Vagina (tissue), 2 donors: ENCODE results near the gene MON1B.
"Not testable (repeated sequence)": the region's sequence is repeated elsewhere in the genome, so short reads cannot be mapped to it uniquely, and the experiment has no call there.

Experiments
- CTCF ChIP-seq, 3 experiments: fragments of 450-650 bp in 2 of 3; fragments of 200-600 bp in 1 of 3; sonication (generic) in 1 of 3; IDR thresholded peaks; one replicate each; pipeline ENCODE4 v1.5.1; 2017 to 2019; ENCODE audit warnings: antibody characterized with exemption in 3 of 3, mild to moderate bottlenecking in 2 of 3, moderate library complexity in 2 of 3
- POLR2A ChIP-seq, 2 donors: fragments of 450-650 bp; IDR thresholded peaks; one replicate each; pipeline ENCODE4 v1.6.1; 2017; ENCODE audit warnings: antibody characterized with exemption in 2 of 2, mild to moderate bottlenecking in 2 of 2, moderate library complexity in 2 of 2
- POLR2AphosphoS5 ChIP-seq, 2 donors: sonication (generic); formaldehyde crosslinking; IDR thresholded peaks; one replicate each; pipeline ENCODE4 v1.9.0; 2017; ENCODE audit warnings: antibody characterized with exemption in 2 of 2, mild to moderate bottlenecking in 2 of 2, low read depth in 1 of 2; ENCODE audit not compliant: insufficient read depth in 1 of 2

- not testable (repeated sequence) for TF ChIP-seq CTCF (IDR thresholded peaks at IDR 0.05); POLR2A (IDR thresholded peaks at IDR 0.05); POLR2AphosphoS5 (IDR thresholded peaks at IDR 0.05; ENCODE audit: insufficient read depth in 1 of 2, low read depth in 1 of 2)
These were observed 4.7 kb upstream of the MON1B start for GRCh38 chr16:77186298-77186697.
